HepG2 (cell line): ENCODE data around the gene TCFL5. TPM values are rescaled to one million over a fixed set of nuclear protein-coding genes. Genes with fewer than 3 reads are reported as not detected.

ENCODE experiments used
- AGO2 ChIP-seq: fragments of 200-400 bp; formaldehyde crosslinking; optimal IDR thresholded peaks from 2 replicates; pipeline ENCODE3; 2017; ENCODE audit warnings: mild to moderate bottlenecking, low read depth, low read length, moderate library complexity
- BCL6 ChIP-seq: IDR thresholded peaks from 2 replicates; pipeline ENCODE4 v1.6.1; 2016; ENCODE audit warnings: missing genetic modification reagents, missing compliant biosample characterization
- DBP ChIP-seq: sonication (generic); formaldehyde crosslinking; IDR thresholded peaks from 2 replicates; pipeline ENCODE4 v1.4.0; 2020; ENCODE audit warnings: missing genetic modification reagents; ENCODE audit errors: not compliant biosample characterization
- FOXK2 ChIP-seq: fragments of 450-650 bp; IDR thresholded peaks from 2 replicates; pipeline ENCODE4 v1.6.1; 2016
- FUBP1 ChIP-seq: sonication (generic); formaldehyde crosslinking; IDR thresholded peaks from 2 replicates; pipeline ENCODE4 v1.5.1; 2020; ENCODE audit warnings: missing genetic modification reagents, mild to moderate bottlenecking, borderline replicate concordance
- KLF13 ChIP-seq: sonication (generic); formaldehyde crosslinking; IDR thresholded peaks from 2 replicates; pipeline ENCODE4 v1.4.0; 2020; ENCODE audit warnings: mild to moderate bottlenecking, missing genetic modification reagents
- KMT2B ChIP-seq: IDR thresholded peaks from 2 replicates; pipeline ENCODE4 v1.6.1; 2016; ENCODE audit warnings: missing genetic modification reagents, missing compliant biosample characterization
- PAF1 ChIP-seq: IDR thresholded peaks from 2 replicates; pipeline ENCODE4 v1.6.1; 2016; ENCODE audit warnings: missing genetic modification reagents, missing compliant biosample characterization
- SIX4 ChIP-seq: sonication (generic); formaldehyde crosslinking; IDR thresholded peaks from 2 replicates; pipeline ENCODE4 v1.4.0; 2020; ENCODE audit warnings: missing genetic modification reagents
- SMAD9 ChIP-seq: sonication (generic); formaldehyde crosslinking; IDR thresholded peaks from 2 replicates; pipeline ENCODE4 v1.5.1; 2020; ENCODE audit warnings: mild to moderate bottlenecking, missing genetic modification reagents
- TAF1 ChIP-seq: sonication (generic); formaldehyde crosslinking; IDR thresholded peaks from 2 replicates; pipeline ENCODE4 v1.4.0; 2020; ENCODE audit warnings: missing genetic modification reagents
- TMF1 ChIP-seq: sonication (generic); formaldehyde crosslinking; IDR thresholded peaks from 2 replicates; pipeline ENCODE4 v1.8.1; 2022; ENCODE audit warnings: low read depth, missing genetic modification reagents
- ZNF142 ChIP-seq: sonication (generic); formaldehyde crosslinking; IDR thresholded peaks from 2 replicates; pipeline ENCODE4 v1.4.0; 2020; ENCODE audit warnings: missing genetic modification reagents
- ZNF232 ChIP-seq: sonication (generic); formaldehyde crosslinking; IDR thresholded peaks from 2 replicates; pipeline ENCODE4 v1.4.0; 2020; ENCODE audit warnings: missing genetic modification reagents, borderline replicate concordance
- ZNF343 ChIP-seq: sonication (generic); formaldehyde crosslinking; IDR thresholded peaks from 2 replicates; pipeline ENCODE4 v1.4.0; 2020; ENCODE audit warnings: mild to moderate bottlenecking, missing genetic modification reagents
- ZNF543 ChIP-seq: sonication (generic); formaldehyde crosslinking; IDR thresholded peaks from 2 replicates; pipeline ENCODE4 v1.4.0; 2020; ENCODE audit warnings: mild to moderate bottlenecking, missing genetic modification reagents
- ZNF546 ChIP-seq: sonication (generic); formaldehyde crosslinking; conservative IDR thresholded peaks from 2 replicates; pipeline ENCODE4 v1.8.1; 2023; ENCODE audit warnings: mild to moderate bottlenecking, missing genetic modification reagents
- ZNF576 ChIP-seq: sonication (generic); formaldehyde crosslinking; IDR thresholded peaks from 2 replicates; pipeline ENCODE4 v1.4.0; 2020; ENCODE audit warnings: mild to moderate bottlenecking, missing genetic modification reagents
- ZNF7 ChIP-seq: IDR thresholded peaks from 2 replicates; pipeline ENCODE4 v1.6.1; 2016; ENCODE audit warnings: missing biosample characterization, missing genetic modification reagents
- ZNF775 ChIP-seq: sonication (generic); formaldehyde crosslinking; IDR thresholded peaks from 2 replicates; pipeline ENCODE4 v1.4.0; 2020; ENCODE audit warnings: missing genetic modification reagents, mild to moderate bottlenecking, moderate library complexity, borderline replicate concordance
- ZNF792 ChIP-seq: IDR thresholded peaks from 2 replicates; pipeline ENCODE4 v1.6.1; 2016
- polyA plus RNA-seq, 8 experiments: library from polyadenylated mRNA; depleted of rRNA in 3 of 8; stranded (reverse) in 7 of 8; unstranded in 1 of 8; fragments of >200 nt; fragmentation: Illumina TruSeq in 4 of 8; extraction: Trizol in 4 of 8; gene quantifications; 2 replicates each; pipeline versions ENCODE4 v1.2.1 to v1.2.3, GENCODE V29; 2011 to 2016; ENCODE audit warnings: low read depth in 4 of 8, missing spikeins in 1 of 8, mixed read lengths in 1 of 8; ENCODE audit not compliant: insufficient read depth in 1 of 8
- total RNA-seq, 5 experiments: library from RNA; depleted of rRNA; stranded (reverse); fragments of >200 nt; fragmentation: Illumina TruSeq; extraction: Trizol; gene quantifications; 2 replicates each; pipeline ENCODE4 v1.2.3, GENCODE V29; 2016; ENCODE audit warnings: low read depth in 1 of 5

Gene TCFL5
- total and polyA plus RNA-seq, 2 of the 13 experiments (the other 11 are each of a cell fraction or from before 2014, with no cell fraction given), result 14.8 to 20.0 TPM

GRCh38 chr20:62800314-62801259 lies 61.0 kb downstream of the TCFL5 start (continued):
- TF ChIP-seq ZNF142 (CRISPR knock-in tag) (no peak), KMT2B (no peak), ZNF232 (CRISPR knock-in tag) (no peak), ZNF775 (CRISPR knock-in tag) (no peak), ZNF543 (CRISPR knock-in tag) (no peak), ZNF792 (CRISPR knock-in tag) (no peak), FUBP1 (CRISPR knock-in tag) (no peak), SMAD9 (no peak), AGO2 (peak; percentile 87), FOXK2 (no peak), SIX4 (CRISPR knock-in tag) (no peak), TAF1 (no peak), ZNF7 (CRISPR knock-in tag) (peak; percentile 75), PAF1 (CRISPR knock-in tag) (peak; percentile 34; the same call in 1 of the 2 replicates), KLF13 (CRISPR knock-in tag) (0 out of 2 replicates have a peak, but pooled peaks have one; percentile 7), BCL6 (no peak), TMF1 (CRISPR knock-in tag) (no peak), ZNF546 (CRISPR knock-in tag) (no peak), DBP (CRISPR knock-in tag) (no peak), ZNF343 (CRISPR knock-in tag) (no peak), ZNF576 (CRISPR knock-in tag) (no peak; the same call in 1 of the 2 replicates)
